Coronary artery (tissue), 2 donors: ENCODE data around the gene TSPYL2.

Source experiments
- DNase-seq: peaks from one replicate; pipeline ENCODE4 v3.0.0-alpha.2; 2017; ENCODE audit warnings: low spot score
- H3K27ac ChIP-seq, 2 donors: fragments of 200-600 bp; sonication (generic); one replicate each; pipeline ENCODE4 v1.5.1; 2016 to 2019
- H3K4me3 ChIP-seq: fragments of 200-600 bp; sonication (generic); 2 replicates; pipeline ENCODE4 v1.5.1; 2016; ENCODE audit warnings: mild to moderate bottlenecking, moderate library complexity
- CTCF ChIP-seq: fragments of 200-600 bp; sonication (generic); IDR thresholded peaks from one replicate; pipeline ENCODE4 v1.5.1; 2019; ENCODE audit warnings: antibody characterized with exemption

TSPYL2 gene

GRCh38 chrX:53125506-53125905 is 43.3 kb downstream of the TSPYL2 start:
- Histone ChIP-seq H3K27ac (no peak overlapping the region), H3K4me3 (no peak overlapping the region)
- TF ChIP-seq CTCF: no peak
- DNase-seq: no peak

GRCh38 chrX:53126377-53126776 is 44.2 kb downstream of the TSPYL2 start:
- no peak for DNase-seq
- no peak for TF ChIP-seq CTCF

GRCh38 chrX:53128097-53128749 is 46.1 kb downstream of the TSPYL2 start:
- TF ChIP-seq CTCF: no peak
- Histone ChIP-seq H3K4me3 (no peak overlapping the region), H3K27ac (no peak overlapping the region)
- DNase-seq: no peak

More at GRCh38 chrX:53126377-53126776, 44.2 kb downstream of the TSPYL2 start:
- Histone ChIP-seq H3K4me3 (no peak overlapping the region), H3K27ac (no peak overlapping the region)

GRCh38 chrX:53133400-53133799 is 51.2 kb downstream of the TSPYL2 start:
- no peak overlapping the region for H3K27ac ChIP-seq
- no peak overlapping the region for H3K4me3 ChIP-seq
- DNase-seq: no peak
- no peak for TF ChIP-seq CTCF

- DNase-seq: no peak
- no peak for TF ChIP-seq CTCF
- Histone ChIP-seq H3K4me3 (no peak overlapping the region), H3K27ac (no peak overlapping the region)
Observed at GRCh38 chrX:53135581-53135980, 53.4 kb downstream of the TSPYL2 start.
